Ovary (tissue), 9 donors: ENCODE results near the gene NAT16. TPM values are rescaled to one million over a fixed set of nuclear protein-coding genes. Genes with fewer than 3 reads are reported as not detected.
A peak's percentile ranks its signal among the peaks of the same experiment; 100 is the strongest.

ENCODE experiments used
- DNase-seq, 5 donors: peaks; one replicate each; pipeline ENCODE4 v3.0.0-alpha.2; 2019 to 2020
- H3K27ac ChIP-seq, 2 donors: fragments of 200-600 bp; one replicate each; pipeline versions ENCODE4 v1.5.1 to v1.8.0; 2019 to 2022
- H3K27me3 ChIP-seq: fragments of 200-600 bp; one replicate; pipeline ENCODE4 v1.8.0; 2022
- H3K36me3 ChIP-seq: fragments of 200-600 bp; sonication (generic); one replicate; pipeline ENCODE4 v1.5.1; 2019
- H3K4me1 ChIP-seq: one replicate; pipeline ENCODE4 v1.8.1; 2013; ENCODE audit warnings: mild to moderate bottlenecking, moderate library complexity; ENCODE audit not compliant: insufficient read depth
- H3K4me3 ChIP-seq: fragments of 200-600 bp; sonication (generic); one replicate; pipeline ENCODE4 v1.5.1; 2017
- H3K9me3 ChIP-seq, 2 donors: fragments of 200-600 bp in 1 of 2; sonication (generic) in 1 of 2; one replicate each; pipeline versions ENCODE4 v1.5.1 to v1.8.1; 2013 to 2019; ENCODE audit warnings: mild to moderate bottlenecking in 1 of 2, moderate library complexity in 1 of 2
- CTCF ChIP-seq, 3 donors: fragments of 450-650 bp in 2 of 3; fragments of 200-600 bp in 1 of 3; IDR thresholded peaks; one replicate each; pipeline versions ENCODE4 v1.5.1 to v1.8.0; 2016 to 2022; ENCODE audit warnings: antibody characterized with exemption in 3 of 3, mild to moderate bottlenecking in 1 of 3
- EP300 ChIP-seq: sonication (generic); formaldehyde crosslinking; IDR thresholded peaks from one replicate; pipeline ENCODE4 v1.6.1; 2017; ENCODE audit warnings: antibody characterized with exemption
- POLR2A ChIP-seq: fragments of 450-650 bp; IDR thresholded peaks from one replicate; pipeline ENCODE4 v1.6.1; 2017; ENCODE audit warnings: antibody characterized with exemption, mild to moderate bottlenecking, moderate library complexity
- WGBS, 3 donors: extraction: QIAGEN DNeasy Blood & Tissue Kit in 1 of 3; methylation state at CpG; one replicate each; pipeline versions ENCODE4 v1.1.5 to v1.1.7; 2013 to 2017; 5-methylcytosine and 5-hydroxymethylcytosine counted together
- intact Hi-C, 4 donors: fragments of 100-400 bp; cut with DNase I; formaldehyde crosslinking; loops; one replicate each; pipeline versions ENCODE4 v1.11.0 to v1.15.1; 2022 to 2023
- polyA plus RNA-seq, 2 donors: library from polyadenylated mRNA; stranded (reverse); fragments of 200-250 nt in 1 of 2; fragments of 350-450 nt in 1 of 2; fragmentation: Illumina TruSeq in 1 of 2; extraction: RNeasy Lipid Tissue Mini Kit (QIAGEN cat#74804) in 1 of 2; gene quantifications; one replicate each; pipeline ENCODE4 v1.2.3, GENCODE V29; 2013 to 2014
- total RNA-seq, 7 donors: library from RNA; depleted of rRNA in 2 of 7; stranded (reverse); fragments of >200 nt in 2 of 7; fragmentation: NEBNext Ultra II Directional in 3 of 7; extraction: Animal tissue kit (Norgen Biotek cat#: 25700) in 3 of 7; gene quantifications; one replicate each; pipeline versions ENCODE4 v1.1.0 to v1.2.4, GENCODE V29; 2016 to 2023
- donor health status: DM: no; HTN: no; CAD: no; lungs with moderate emphysema.
- donor health status: DM: no; HTN: no; CAD: no.
- donor health status: Bipolar disorder and iron deficiency.
- donor health status: DM: yes; HTN: yes; CAD: no.
- donor health status: DM: no; HTN: no; CAD: no.
- donor health status: DM: yes; HTN: yes; CAD: no.

The NAT16 gene
- total and polyA plus RNA-seq, 9 donors = not detected

GRCh38 chr7:101222275-101222830 is 42.3 kb upstream of the NAT16 start:
- TF ChIP-seq EP300 (no peak), CTCF (IDR thresholded peaks at IDR 0.05) (no peak), POLR2A (no peak)
- no peak overlapping the region for H3K27ac ChIP-seq
- WGBS, 3 donors = 86 to 88% (median 87%) methylated on average over 27 of the region's 27 CpGs
- no peaks in the 10 kb centered on the region for H3K27me3 ChIP-seq
- DNase-seq = no peak
- H3K4me3 ChIP-seq = no peak overlapping the region
- H3K36me3 ChIP-seq = no peaks in the 10 kb centered on the region
- intact Hi-C loops = no loop called here
- H3K9me3 ChIP-seq = no peaks in the 10 kb centered on the region
- peaks cover 6% of the 10 kb centered on the region for H3K4me1 ChIP-seq

DNA sequence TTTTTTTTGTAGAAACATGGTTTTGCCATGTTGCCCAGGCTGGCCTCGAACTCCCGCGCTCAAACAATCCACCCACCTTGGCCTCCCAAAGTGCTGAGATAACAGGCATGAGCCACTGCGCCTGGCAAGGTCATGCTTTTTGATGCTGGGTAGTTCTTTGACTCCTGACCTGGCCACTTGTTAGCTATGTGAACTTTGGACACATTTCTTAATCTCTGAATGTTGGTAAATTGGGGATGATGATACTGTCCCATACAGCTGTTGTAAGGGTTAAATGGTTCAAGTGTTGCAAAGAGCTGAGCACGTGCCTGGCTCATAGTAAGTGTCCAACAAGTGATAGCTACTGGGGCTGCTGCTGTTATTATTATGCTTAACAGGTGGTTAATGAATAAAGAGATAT is 40.2 kb upstream of the NAT16 start:
- no peak for DNase-seq
- TF ChIP-seq EP300 (no peak), CTCF (IDR thresholded peaks at IDR 0.05) (no peak), POLR2A (no peak)
- H3K27me3 ChIP-seq = no peaks in the 10 kb centered on the region
- no peaks in the 10 kb centered on the region for H3K9me3 ChIP-seq
- H3K27ac ChIP-seq = no peak overlapping the region
- 77 to 82% (median 78%) methylated on average over 5 of the region's 5 CpGs for WGBS, 3 donors
- H3K36me3 ChIP-seq = no peaks in the 10 kb centered on the region
- peaks cover 12% of the 10 kb centered on the region for H3K4me1 ChIP-seq
- H3K4me3 ChIP-seq = no peak overlapping the region
- intact Hi-C loops = no loop called here

DNA sequence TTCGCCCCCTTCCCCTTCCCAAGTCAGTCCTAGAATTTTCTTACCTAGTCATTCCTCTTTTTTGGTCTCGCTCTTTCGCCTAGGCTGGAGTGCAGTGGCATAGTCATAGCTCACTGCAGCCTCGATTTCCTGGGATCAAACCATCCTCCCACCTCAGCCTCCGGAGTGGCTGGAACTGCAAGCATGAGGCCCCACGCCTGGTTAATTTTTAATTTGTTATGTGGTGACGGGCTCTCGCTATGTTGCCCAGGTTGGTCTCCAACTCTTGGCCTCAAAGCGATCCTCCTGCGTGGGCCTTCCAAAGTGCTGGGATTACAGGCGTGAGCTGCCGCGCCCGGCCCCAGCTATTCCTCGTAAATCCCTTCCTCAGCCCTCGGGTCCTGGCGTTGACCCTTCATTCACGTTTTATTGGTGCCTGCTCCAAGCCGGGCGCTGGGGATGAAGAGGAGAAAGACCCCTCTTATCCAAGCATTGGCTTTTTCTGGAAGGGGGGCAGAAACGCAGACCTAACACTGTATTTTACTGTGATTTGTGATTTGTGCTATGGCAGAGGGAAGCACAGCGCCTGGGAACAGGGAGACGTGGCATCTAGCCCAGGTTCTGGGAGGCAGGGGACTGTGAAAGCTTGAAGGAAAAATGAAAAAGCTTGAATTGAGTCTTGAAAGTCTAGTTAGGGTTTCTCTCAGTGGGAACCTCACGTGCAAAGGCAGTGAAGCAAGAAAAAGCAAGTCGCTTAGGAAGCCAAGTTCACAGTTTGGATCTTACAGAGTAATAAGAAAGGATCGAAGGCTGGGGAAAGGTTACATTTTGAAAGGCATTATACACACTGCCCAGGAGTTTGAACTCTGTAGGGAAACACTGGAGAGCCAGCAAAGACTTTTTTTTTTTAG is 38.4 kb upstream of the NAT16 start:
- no peaks in the 10 kb centered on the region for H3K36me3 ChIP-seq
- intact Hi-C loops = no loop called here
- peak overlapping the region in 1 of 2 donors; percentile 85 for H3K27ac ChIP-seq
- no peak for TF ChIP-seq POLR2A
- no peak for TF ChIP-seq CTCF (IDR thresholded peaks at IDR 0.05)
- TF ChIP-seq EP300 = no peak
- no peak for DNase-seq
- 5 to 6% (median 5%) methylated on average over 26 of the region's 26 CpGs for WGBS, 3 donors
- peaks cover 12% of the 10 kb centered on the region for H3K4me1 ChIP-seq
- no peaks in the 10 kb centered on the region for H3K9me3 ChIP-seq
- H3K27me3 ChIP-seq = no peaks in the 10 kb centered on the region
- H3K4me3 ChIP-seq = peak overlapping the region; percentile 86

DNA sequence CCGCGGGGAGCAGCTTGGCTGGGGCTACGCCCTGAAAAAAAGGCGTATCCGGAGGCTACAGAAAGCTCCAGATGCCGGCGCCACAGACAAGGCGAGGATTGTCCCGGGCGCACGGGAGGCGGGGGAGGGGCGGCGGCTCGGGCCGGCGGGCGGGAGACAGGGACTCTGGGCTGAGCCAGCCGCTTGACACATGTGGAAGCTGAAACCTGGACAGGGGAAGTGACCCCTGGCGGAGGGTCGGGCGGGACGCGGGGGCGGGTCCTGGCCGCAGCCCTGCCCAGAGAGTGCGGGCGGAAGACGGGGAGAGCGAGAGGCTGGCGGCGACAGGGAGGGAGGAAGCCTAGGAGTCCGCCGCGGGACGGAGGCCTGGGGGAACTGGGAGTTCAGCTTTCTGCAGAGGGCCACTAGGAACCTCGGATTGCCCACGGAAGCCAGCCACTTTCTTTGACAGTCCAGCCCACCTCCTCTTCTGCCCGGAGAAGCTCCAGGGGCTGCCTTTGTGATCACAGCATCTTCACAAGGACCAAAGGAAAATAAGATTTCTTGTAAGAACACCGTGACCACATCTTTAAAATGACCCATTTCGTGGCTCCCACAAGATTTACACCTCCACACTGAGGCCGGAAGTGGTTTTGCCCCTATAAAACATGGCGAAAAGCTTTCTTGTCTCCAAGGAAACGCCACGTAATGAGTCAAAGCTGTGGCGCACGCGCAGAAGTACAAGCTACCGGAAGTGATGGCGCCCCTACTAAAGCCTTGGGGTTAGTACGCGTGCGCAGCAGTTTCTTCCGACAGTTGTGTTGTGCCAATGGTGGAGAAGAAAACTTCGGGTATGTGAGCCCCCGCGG is 37.5 kb upstream of the NAT16 start, which contains the start of the genes PLOD3 and ZNHIT1:
PLOD3 (minus strand) TSS at position 194 of the 848 bp plus-strand sequence. CDS start 307 bp downstream, outside the sequence.
ZNHIT1 (plus strand) TSS at position 778 of the 848 bp plus-strand sequence; CDS start at position 809, 31 bp downstream.
- H3K27me3 ChIP-seq = no peaks in the 10 kb centered on the region
- 0 to 1% (median 0%) methylated on average over 45 to 57 of the region's 57 CpGs for WGBS, 3 donors
- TF ChIP-seq POLR2A = no peak
- peak in 1 of 3 donors; percentile 8 for TF ChIP-seq CTCF (IDR thresholded peaks at IDR 0.05)
- TF ChIP-seq EP300 = no peak
- H3K27ac ChIP-seq = peak within 1 kb of the TSS; percentile 22 to 85
- no peaks in the 10 kb centered on the region for H3K9me3 ChIP-seq
- peaks cover 12% of the 10 kb centered on the region for H3K4me1 ChIP-seq
- DNase-seq = peak; percentile 94 to 98 (median 96)
- H3K4me3 ChIP-seq = peak within 1 kb of the TSS; percentile 86
- no peaks in the 10 kb centered on the region for H3K36me3 ChIP-seq
- intact Hi-C loops = no loop called here
